HFF-Myc (cell line): Measurements from ENCODE around the gene RRP36.

Experiments used
- DNase-seq: peaks from one replicate; pipeline ENCODE4 v3.0.0-alpha.2; 2011; ENCODE audit warnings: low read depth; ENCODE audit errors: extremely low read depth
- H3K4me3 ChIP-seq: replicated peaks from 2 replicates; pipeline ENCODE4 v1.5.1; 2011; ENCODE audit warnings: low read depth, mild to moderate bottlenecking, control low read depth, low read length
- TF ChIP-seq, protein P1 (sequence below): IDR thresholded peaks from 2 replicates; pipeline ENCODE4 v1.5.1; 2012; ENCODE audit warnings: mild to moderate bottlenecking, low read depth, low read length, control low read depth; ENCODE audit errors: missing control alignments

The RRP36 gene

DNA sequence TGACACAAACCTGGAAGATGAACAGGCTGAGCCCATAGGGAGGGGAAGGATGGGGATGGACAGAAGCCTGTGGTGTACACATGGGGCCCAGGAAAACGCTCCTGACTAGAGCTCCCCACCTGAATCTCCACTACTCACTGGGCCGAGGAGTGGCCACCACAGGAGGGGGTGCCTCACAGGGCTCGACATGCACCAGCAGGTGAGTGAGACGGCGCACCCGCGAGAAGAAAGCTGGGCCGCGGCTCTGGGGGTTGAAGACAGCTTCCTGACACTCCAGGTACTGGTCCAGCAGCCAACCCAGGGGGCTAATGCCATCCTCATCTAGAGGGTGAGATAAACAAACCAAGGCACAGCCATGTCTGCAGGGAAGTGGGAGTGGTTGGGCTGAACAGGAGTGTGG is 21.9 kb downstream of the RRP36 start:
- H3K4me3 ChIP-seq = no peak overlapping the region
- TF ChIP-seq, protein P1, sequence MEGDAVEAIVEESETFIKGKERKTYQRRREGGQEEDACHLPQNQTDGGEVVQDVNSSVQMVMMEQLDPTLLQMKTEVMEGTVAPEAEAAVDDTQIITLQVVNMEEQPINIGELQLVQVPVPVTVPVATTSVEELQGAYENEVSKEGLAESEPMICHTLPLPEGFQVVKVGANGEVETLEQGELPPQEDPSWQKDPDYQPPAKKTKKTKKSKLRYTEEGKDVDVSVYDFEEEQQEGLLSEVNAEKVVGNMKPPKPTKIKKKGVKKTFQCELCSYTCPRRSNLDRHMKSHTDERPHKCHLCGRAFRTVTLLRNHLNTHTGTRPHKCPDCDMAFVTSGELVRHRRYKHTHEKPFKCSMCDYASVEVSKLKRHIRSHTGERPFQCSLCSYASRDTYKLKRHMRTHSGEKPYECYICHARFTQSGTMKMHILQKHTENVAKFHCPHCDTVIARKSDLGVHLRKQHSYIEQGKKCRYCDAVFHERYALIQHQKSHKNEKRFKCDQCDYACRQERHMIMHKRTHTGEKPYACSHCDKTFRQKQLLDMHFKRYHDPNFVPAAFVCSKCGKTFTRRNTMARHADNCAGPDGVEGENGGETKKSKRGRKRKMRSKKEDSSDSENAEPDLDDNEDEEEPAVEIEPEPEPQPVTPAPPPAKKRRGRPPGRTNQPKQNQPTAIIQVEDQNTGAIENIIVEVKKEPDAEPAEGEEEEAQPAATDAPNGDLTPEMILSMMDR = no peak
- DNase-seq = no peak

GRCh38 chr6:43045371-43045930 is 24.0 kb downstream of the RRP36 start:
- no peak overlapping the region for H3K4me3 ChIP-seq
- TF ChIP-seq, protein P1 = no peak
- DNase-seq = no peak

- H3K4me3 ChIP-seq = no peak overlapping the region
- no peak for DNase-seq
- TF ChIP-seq, protein P1 = no peak
These were observed 26.6 kb downstream of the RRP36 start for GRCh38 chr6:43047998-43048397.

GRCh38 chr6:43050981-43051380 is 29.6 kb downstream of the RRP36 start:
- H3K4me3 ChIP-seq = no peak overlapping the region
- no peak for DNase-seq
- TF ChIP-seq, protein P1 = no peak

GRCh38 chr6:43052225-43052841 is 30.9 kb downstream of the RRP36 start:
- TF ChIP-seq, protein P1 = no peak
- H3K4me3 ChIP-seq = peak overlapping the region; percentile 74; the same call in 1 of the 2 replicates
- no peak for DNase-seq

DNA sequence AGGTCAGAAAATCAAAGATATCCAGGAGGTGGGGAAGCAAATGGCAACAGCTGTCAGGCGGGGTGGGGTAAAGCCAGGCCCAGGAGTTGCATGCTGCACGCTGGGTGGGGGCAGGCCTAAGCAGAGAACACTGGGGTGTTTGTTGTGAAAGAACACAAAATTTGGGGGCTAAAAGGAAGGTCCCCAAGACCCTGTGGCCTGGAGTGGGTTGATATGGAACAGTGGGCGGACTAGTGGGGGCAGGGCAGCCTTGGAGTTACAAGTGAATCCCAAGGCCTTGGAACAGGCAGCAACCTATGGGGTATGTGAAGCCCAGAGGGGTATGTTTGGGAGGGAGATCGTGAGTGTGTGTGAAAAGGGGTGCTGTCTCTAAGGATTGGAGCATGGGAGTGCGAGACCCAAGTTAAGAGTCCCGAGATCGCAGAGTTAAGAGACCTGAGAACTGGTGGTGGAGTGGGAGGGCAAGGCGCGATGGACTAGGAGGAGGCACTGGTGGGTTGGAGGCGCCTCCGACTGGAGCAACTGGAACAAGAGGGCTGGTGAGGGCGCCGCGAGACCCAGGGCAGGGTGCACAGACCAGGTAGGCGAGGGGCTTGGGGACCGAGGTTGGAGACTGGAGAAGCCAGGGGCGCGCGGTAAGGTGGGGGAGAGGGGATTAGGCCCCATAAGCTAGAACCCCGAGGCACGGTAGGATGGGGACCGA is 31.6 kb downstream of the RRP36 start:
- no peak for DNase-seq
- TF ChIP-seq, protein P1 = no peak
- H3K4me3 ChIP-seq = peak overlapping the region; percentile 74
